Subcutaneous preadipocyte (primary cell): ENCODE data around the gene ADH7. TPM values are rescaled to one million over a fixed set of nuclear protein-coding genes. Genes with fewer than 3 reads are reported as not detected.

Experiments used
- total RNA-seq: library from RNA; depleted of rRNA; stranded (reverse); fragments of >200 nt; gene quantifications from 2 replicates; pipeline ENCODE4 v1.2.3, GENCODE V29; 2012

The ADH7 gene
- total RNA-seq, result not detected in 2 replicates

DNA sequence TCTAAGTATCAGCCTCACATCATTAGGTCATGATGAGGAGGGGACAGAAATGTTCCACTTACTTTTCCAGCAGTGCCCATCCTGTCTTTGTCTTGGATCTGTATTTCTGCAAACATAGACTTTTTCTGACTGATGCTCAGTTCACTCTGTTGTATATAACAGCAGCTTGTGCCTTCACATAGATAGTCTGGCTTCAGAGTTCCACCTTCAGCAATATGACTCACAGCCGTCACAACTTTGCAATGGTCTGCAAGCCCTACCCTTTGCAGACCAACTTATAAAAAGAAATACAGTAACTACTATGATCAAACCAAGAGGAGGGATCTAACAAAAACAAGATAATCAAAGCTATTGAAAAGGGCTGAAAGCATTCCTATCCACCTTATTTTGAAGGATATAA, at the start of gene ADH7:
ADH7 (minus strand) TSS at position 189 of the 400 bp plus-strand sequence; CDS start at position 80, 109 bp downstream.

Other genes with a start within 250 kb of the ADH7 start
- gene ADH6, start 216.1 kb downstream of the ADH7 start, total RNA-seq, result not detected in 2 replicates
- gene ADH1A, start 144.4 kb downstream of the ADH7 start, total RNA-seq, result not detected in 2 replicates
- gene ADH1B, start 113.9 kb downstream of the ADH7 start, total RNA-seq, result 17.2 and 497 TPM in 2 replicates
- 0.20 and 0.73 TPM in 2 replicates for gene ADH1C, start 82.6 kb downstream of the ADH7 start, total RNA-seq
- not detected in 2 replicates for gene C4orf17, start 75.7 kb upstream of the ADH7 start, total RNA-seq
- gene TRMT10A, start 128.7 kb upstream of the ADH7 start, total RNA-seq, result 5.5 and 7.4 TPM in 2 replicates
- gene MTTP, start 139.5 kb upstream of the ADH7 start, total RNA-seq, result not detected in 2 replicates
- not detected in 2 replicates for gene C4orf54, start 222.5 kb upstream of the ADH7 start, total RNA-seq